A673 (cell line): ENCODE results near the gene CCNK.

Source experiments
- EZH2 ChIP-seq: fragments of 200-600 bp; sonication (generic); IDR thresholded peaks from 2 replicates; pipeline ENCODE4 v1.6.1; 2017; ENCODE audit warnings: borderline replicate concordance, low read depth, mild to moderate bottlenecking, mixed read lengths, antibody characterized with exemption, low read length; ENCODE audit not compliant: poor library complexity, severe bottlenecking
- TF ChIP-seq, protein P1 (sequence below): fragments of 300-800, 200-600 bp; sonication (generic); conservative IDR thresholded peaks from 2 replicates; pipeline ENCODE4 v1.5.1; 2017; ENCODE audit warnings: low read depth, mild to moderate bottlenecking, antibody characterized with exemption, low read length, moderate library complexity, mixed read lengths

DNA sequence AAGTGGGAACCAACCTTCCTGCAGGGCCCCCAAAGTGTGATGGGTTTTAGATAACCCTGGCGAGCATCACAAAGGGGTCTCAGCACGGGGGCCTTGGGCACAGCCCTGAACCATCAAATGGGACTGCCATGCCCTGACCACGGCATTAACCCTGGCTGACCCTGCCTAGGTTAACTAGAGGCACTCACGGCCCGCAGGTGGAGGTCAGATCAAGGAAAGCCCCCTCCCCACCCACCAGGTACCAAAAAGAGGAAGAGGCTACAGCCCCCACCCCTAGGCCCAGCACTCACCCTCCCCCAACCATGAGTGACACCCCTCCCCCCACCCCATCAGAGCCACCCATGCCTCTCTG lies 42.5 kb downstream of the CCNK start:
- TF ChIP-seq, protein P1, sequence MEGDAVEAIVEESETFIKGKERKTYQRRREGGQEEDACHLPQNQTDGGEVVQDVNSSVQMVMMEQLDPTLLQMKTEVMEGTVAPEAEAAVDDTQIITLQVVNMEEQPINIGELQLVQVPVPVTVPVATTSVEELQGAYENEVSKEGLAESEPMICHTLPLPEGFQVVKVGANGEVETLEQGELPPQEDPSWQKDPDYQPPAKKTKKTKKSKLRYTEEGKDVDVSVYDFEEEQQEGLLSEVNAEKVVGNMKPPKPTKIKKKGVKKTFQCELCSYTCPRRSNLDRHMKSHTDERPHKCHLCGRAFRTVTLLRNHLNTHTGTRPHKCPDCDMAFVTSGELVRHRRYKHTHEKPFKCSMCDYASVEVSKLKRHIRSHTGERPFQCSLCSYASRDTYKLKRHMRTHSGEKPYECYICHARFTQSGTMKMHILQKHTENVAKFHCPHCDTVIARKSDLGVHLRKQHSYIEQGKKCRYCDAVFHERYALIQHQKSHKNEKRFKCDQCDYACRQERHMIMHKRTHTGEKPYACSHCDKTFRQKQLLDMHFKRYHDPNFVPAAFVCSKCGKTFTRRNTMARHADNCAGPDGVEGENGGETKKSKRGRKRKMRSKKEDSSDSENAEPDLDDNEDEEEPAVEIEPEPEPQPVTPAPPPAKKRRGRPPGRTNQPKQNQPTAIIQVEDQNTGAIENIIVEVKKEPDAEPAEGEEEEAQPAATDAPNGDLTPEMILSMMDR, result no peak
- no peak for TF ChIP-seq EZH2
